ENCODE data around the gene CDH23. TPM values are rescaled to one million over a fixed set of nuclear protein-coding genes. Genes with fewer than 3 reads are reported as not detected.
A peak's percentile ranks its signal among the peaks of the same experiment; 100 is the strongest.

The CDH23 gene
- total and polyA plus RNA-seq, 8 donors: 1.8 to 22.8 (median 3.0) TPM

- H3K4me1 ChIP-seq: peaks cover 0 to 3% of the 10 kb centered on the region in 2 donors
- H3K9me3 ChIP-seq: no peaks in the 10 kb centered on the region
- no peak overlapping the region for H3K27ac ChIP-seq
- no peak overlapping the region for H3K4me3 ChIP-seq
- peak; percentile 98 for ATAC-seq
- no peaks in the 10 kb centered on the region for H3K27me3 ChIP-seq
- DNase-seq: peak in 3 of 4 donors; percentile 61 to 94 (median 66)
- intact Hi-C loops (cut with DNase I): loop anchor here in 1 of 2 donors (10.0 kb wide), 1 partner anchor 431 kb away; no protein-coding TSS in a partner anchor
- no peaks in the 10 kb centered on the region for H3K36me3 ChIP-seq
- TF ChIP-seq CTCF (IDR thresholded peaks at IDR 0.05): peak; percentile 86 to 94
These were observed 12.6 kb upstream of the CDH23 start for GRCh38 chr10:71383972-71384687.

GRCh38 chr10:71388171-71388570 is 8.5 kb upstream of the CDH23 start:
- H3K4me3 ChIP-seq: no peak overlapping the region
- ATAC-seq (no peak), DNase-seq (no peak)
- no peaks in the 10 kb centered on the region for H3K9me3 ChIP-seq
- H3K4me1 ChIP-seq: no peaks in the 10 kb centered on the region
- no peak for TF ChIP-seq CTCF (IDR thresholded peaks at IDR 0.05)
- intact Hi-C loops (cut with DNase I): loop anchor here in 1 of 2 donors (10.0 kb wide), 1 partner anchor 427 kb away; no protein-coding TSS in a partner anchor
- peaks cover 0 to 25% of the 10 kb centered on the region in 2 donors for H3K27me3 ChIP-seq
- no peaks in the 10 kb centered on the region for H3K36me3 ChIP-seq
- no peak overlapping the region for H3K27ac ChIP-seq

GRCh38 chr10:71388583-71389310 is 8.0 kb upstream of the CDH23 start:
- ATAC-seq (no peak), DNase-seq (no peak)
- Histone ChIP-seq H3K9me3 (no peaks in the 10 kb centered on the region), H3K27me3 (peaks cover 0 to 31% of the 10 kb centered on the region in 2 donors), H3K36me3 (no peaks in the 10 kb centered on the region), H3K4me3 (no peak overlapping the region), H3K4me1 (no peaks in the 10 kb centered on the region), H3K27ac (no peak overlapping the region)
- intact Hi-C loops (cut with DNase I): loop anchor here in 1 of 2 donors (10.0 kb wide), 1 partner anchor 426 kb away; no protein-coding TSS in a partner anchor
- no peak for TF ChIP-seq CTCF (IDR thresholded peaks at IDR 0.05)

GRCh38 chr10:71389768-71390460 is 6.8 kb upstream of the CDH23 start:
- no peak for TF ChIP-seq CTCF (IDR thresholded peaks at IDR 0.05)
- Histone ChIP-seq H3K27ac (no peak overlapping the region), H3K36me3 (no peaks in the 10 kb centered on the region), H3K9me3 (no peaks in the 10 kb centered on the region), H3K4me3 (no peak overlapping the region), H3K4me1 (no peaks in the 10 kb centered on the region), H3K27me3 (peaks cover 0 to 35% of the 10 kb centered on the region in 2 donors)
- no peak for DNase-seq
- no peak for ATAC-seq
- intact Hi-C loops (cut with DNase I): loop anchor here in 1 of 2 donors (10.0 kb wide), 2 partner anchors 305 to 425 kb away; no protein-coding TSS in a partner anchor
